Measurements from ENCODE around the gene TRIM32.

- TF ChIP-seq, protein P1, sequence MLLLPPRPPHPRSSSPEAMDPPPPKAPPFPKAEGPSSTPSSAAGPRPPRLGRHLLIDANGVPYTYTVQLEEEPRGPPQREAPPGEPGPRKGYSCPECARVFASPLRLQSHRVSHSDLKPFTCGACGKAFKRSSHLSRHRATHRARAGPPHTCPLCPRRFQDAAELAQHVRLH (tag by site-specific recombination; IDR thresholded peaks at IDR 0.05) = no peak
- no peak for TF ChIP-seq ZBTB49 (tag by site-specific recombination; IDR thresholded peaks at IDR 0.05; ENCODE audit: low read depth)
- TF ChIP-seq, protein P2, sequence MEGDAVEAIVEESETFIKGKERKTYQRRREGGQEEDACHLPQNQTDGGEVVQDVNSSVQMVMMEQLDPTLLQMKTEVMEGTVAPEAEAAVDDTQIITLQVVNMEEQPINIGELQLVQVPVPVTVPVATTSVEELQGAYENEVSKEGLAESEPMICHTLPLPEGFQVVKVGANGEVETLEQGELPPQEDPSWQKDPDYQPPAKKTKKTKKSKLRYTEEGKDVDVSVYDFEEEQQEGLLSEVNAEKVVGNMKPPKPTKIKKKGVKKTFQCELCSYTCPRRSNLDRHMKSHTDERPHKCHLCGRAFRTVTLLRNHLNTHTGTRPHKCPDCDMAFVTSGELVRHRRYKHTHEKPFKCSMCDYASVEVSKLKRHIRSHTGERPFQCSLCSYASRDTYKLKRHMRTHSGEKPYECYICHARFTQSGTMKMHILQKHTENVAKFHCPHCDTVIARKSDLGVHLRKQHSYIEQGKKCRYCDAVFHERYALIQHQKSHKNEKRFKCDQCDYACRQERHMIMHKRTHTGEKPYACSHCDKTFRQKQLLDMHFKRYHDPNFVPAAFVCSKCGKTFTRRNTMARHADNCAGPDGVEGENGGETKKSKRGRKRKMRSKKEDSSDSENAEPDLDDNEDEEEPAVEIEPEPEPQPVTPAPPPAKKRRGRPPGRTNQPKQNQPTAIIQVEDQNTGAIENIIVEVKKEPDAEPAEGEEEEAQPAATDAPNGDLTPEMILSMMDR (tag by site-specific recombination; IDR thresholded peaks at IDR 0.05) = no peak
These were observed 33.6 kb upstream of the TRIM32 start for GRCh38 chr9:116653348-116654058.

Measured in HEK293 (cell line).